Measurements from ENCODE around the gene KCNIP1. TPM values are rescaled to one million over a fixed set of nuclear protein-coding genes. Genes with fewer than 3 reads are reported as not detected.

The KCNIP1 gene
- total and polyA plus RNA-seq, 9 of the 15 experiments (the other 6 are each of a cell fraction or from before 2014, with no cell fraction given), result not detected

GRCh38 chr5:170491479-170491878 is 12.3 kb upstream of the KCNIP1 start:
- no peak for ATAC-seq
- no peak for FAIRE-seq
- H3K4me2 ChIP-seq (ENCODE audit: insufficient read depth, low read length), result no peak overlapping the region
- no peak overlapping the region for H3K4me3 ChIP-seq
- H3K4me1 ChIP-seq (replicated peaks in 1 of 2; ENCODE audit: control insufficient read depth in 2 of 2, insufficient read depth in 2 of 2, low read length in 2 of 2), result no peaks in the 10 kb centered on the region
- no peaks in the 10 kb centered on the region for H3K79me2 ChIP-seq (ENCODE audit: control insufficient read depth, insufficient read depth, low read length)
- intact Hi-C loops (cut with micrococcal nuclease) (no loop called here), in situ Hi-C loops (cut with MboI) (no loop called here)
- no peak overlapping the region for H3K9ac ChIP-seq (ENCODE audit: insufficient read depth in 1 of 2, low read depth in 2 of 2, low read length in 2 of 2)
- peaks cover 0 to 29% of the 10 kb centered on the region in 2 experiments; a peak in 3 of 5 replicates for H3K27me3 ChIP-seq (ENCODE audit: control insufficient read depth in 2 of 2, insufficient read depth in 2 of 2, low read length in 2 of 2)
- WGBS (ENCODE audit: insufficient coverage, low coverage, missing lambda C conversion rate), result 3% methylated on average over 5 of the region's 5 CpGs
- H3K27ac ChIP-seq (ENCODE audit: extremely low read depth, low read depth, low read length), result no peak overlapping the region
- no peaks in the 10 kb centered on the region; the same call in 1 of the 2 replicates for H4K20me1 ChIP-seq (replicated peaks; ENCODE audit: control insufficient read depth, insufficient read depth, low read length)
- BruUV-seq (replicated peaks), result no TSS peak
- no peak for DNase-seq (ENCODE audit: extremely low read depth in 1 of 4, low spot score in 3 of 4)
- no peaks in the 10 kb centered on the region for H3K36me3 ChIP-seq (ENCODE audit: control insufficient read depth, insufficient read depth, low read length)
- no peaks in the 10 kb centered on the region for H3K9me1 ChIP-seq (ENCODE audit: control insufficient read depth, insufficient read depth, low read length)
- no peaks in the 10 kb centered on the region for H3K9me3 ChIP-seq (replicated peaks; ENCODE audit: control insufficient read depth, insufficient read depth, low read depth, low read length)
- ChIA-PET POLR2A (no interaction called here), CTCF (ENCODE audit: low intra/inter-chr PET ratio) (no interaction called here)
- no peak overlapping the region for H2AFZ ChIP-seq (ENCODE audit: low read depth, low read length)
- no peak for TF ChIP-seq NBN (IDR thresholded peaks at IDR 0.05; ENCODE audit: low read depth)
- 0 out of 2 replicates have a peak, but pooled peaks have one; percentile 15 for TF ChIP-seq CEBPB (tag; IDR thresholded peaks at IDR 0.05)
- peak; percentile 65; the same call in 1 of the 2 replicates for TF ChIP-seq ATF7 (IDR thresholded peaks at IDR 0.05)
- TF ChIP-seq RBM39 (optimal IDR thresholded peaks at IDR 0.05; ENCODE audit: low read depth, low read length), result no peak
- no peak for TF ChIP-seq CREB5 (CRISPR knock-in tag; IDR thresholded peaks at IDR 0.05)
- peak; percentile 54; the same call in 1 of the 2 replicates for TF ChIP-seq ATF3 (IDR thresholded peaks at IDR 0.05)
- TF ChIP-seq ATF3 (CRISPR knock-in tag; conservative IDR thresholded peaks at IDR 0.05), result no peak
- no peak for TF ChIP-seq STAT6 (CRISPR knock-in tag; IDR thresholded peaks at IDR 0.05)
- TF ChIP-seq ZNF3 (CRISPR knock-in tag; IDR thresholded peaks at IDR 0.05), result no peak
- TF ChIP-seq MXI1 (IDR thresholded peaks at IDR 0.05; ENCODE audit: low read depth, low read length), result no peak
- no peak for TF ChIP-seq SNIP1 (IDR thresholded peaks at IDR 0.05; ENCODE audit: low read depth)
- TF ChIP-seq CTBP1 (IDR thresholded peaks at IDR 0.05; ENCODE audit: borderline replicate concordance), result no peak
- no peak for TF ChIP-seq ZNF263 (CRISPR knock-in tag; IDR thresholded peaks at IDR 0.05; ENCODE audit: borderline replicate concordance)
- TF ChIP-seq ZNF224 (CRISPR knock-in tag; IDR thresholded peaks at IDR 0.05), result no peak
- TF ChIP-seq TAF7 (tag; IDR thresholded peaks at IDR 0.05), result no peak
- TF ChIP-seq FOXP1 (CRISPR knock-in tag; IDR thresholded peaks at IDR 0.05), result no peak
- TF ChIP-seq ZNF512 (tag; IDR thresholded peaks at IDR 0.05), result no peak
- no peak for TF ChIP-seq SMAD4 (CRISPR knock-in tag; conservative IDR thresholded peaks at IDR 0.05)
- TF ChIP-seq MECOM (CRISPR knock-in tag; IDR thresholded peaks at IDR 0.05), result no peak
